ENCODE measurements around the gene COL26A1. TPM values are rescaled to one million over a fixed set of nuclear protein-coding genes. Genes with fewer than 3 reads are reported as not detected.
A peak's percentile ranks its signal among the peaks of the same experiment; 100 is the strongest.

COL26A1 gene
- total RNA-seq, 2 experiments from 2014 or later, result not detected

DNA sequence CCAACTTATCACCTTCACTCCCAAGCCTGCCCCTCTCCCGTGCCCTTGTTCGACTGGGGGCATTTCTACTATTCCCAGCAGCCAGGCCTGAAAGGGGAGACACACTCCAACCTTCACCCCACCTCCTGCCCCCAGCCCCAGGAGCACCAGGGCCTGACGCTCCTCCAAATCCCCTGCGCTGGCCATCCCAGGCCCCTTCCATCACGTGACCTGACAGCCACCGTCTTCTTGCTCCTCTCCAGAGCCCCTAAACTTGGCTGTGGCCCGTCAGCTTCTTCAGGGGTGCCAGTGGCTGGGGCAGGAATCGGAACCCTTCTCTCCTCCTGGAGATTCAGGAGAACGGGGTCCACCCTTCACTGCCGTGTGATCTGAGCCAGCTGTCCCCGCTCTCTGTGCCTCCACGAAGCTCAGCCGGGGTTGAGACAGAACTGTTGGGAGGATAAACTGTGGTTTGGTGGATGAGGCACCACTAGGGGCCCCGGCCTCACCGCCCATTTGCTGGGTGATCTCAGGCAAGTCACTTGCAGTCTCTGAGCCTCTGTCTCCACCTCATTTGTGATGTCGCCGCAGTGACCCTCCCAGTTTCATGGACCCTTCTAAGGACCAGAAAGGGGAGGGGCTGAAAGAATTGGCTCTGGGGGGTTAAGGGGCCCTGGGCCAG lies 175.4 kb downstream of the COL26A1 start:
- POLR2A ChIA-PET, result interaction anchor here (0.5 kb wide), 1 partner anchor 29 kb away, joined by 3 read pairs; no protein-coding TSS in a partner anchor
- intact Hi-C loops (cut with micrococcal nuclease; ENCODE audit: unreplicated experiment), result loop anchor here (10.0 kb wide), 1 partner anchor 173 kb away; the partner anchor contains the start of gene COL26A1

DNA sequence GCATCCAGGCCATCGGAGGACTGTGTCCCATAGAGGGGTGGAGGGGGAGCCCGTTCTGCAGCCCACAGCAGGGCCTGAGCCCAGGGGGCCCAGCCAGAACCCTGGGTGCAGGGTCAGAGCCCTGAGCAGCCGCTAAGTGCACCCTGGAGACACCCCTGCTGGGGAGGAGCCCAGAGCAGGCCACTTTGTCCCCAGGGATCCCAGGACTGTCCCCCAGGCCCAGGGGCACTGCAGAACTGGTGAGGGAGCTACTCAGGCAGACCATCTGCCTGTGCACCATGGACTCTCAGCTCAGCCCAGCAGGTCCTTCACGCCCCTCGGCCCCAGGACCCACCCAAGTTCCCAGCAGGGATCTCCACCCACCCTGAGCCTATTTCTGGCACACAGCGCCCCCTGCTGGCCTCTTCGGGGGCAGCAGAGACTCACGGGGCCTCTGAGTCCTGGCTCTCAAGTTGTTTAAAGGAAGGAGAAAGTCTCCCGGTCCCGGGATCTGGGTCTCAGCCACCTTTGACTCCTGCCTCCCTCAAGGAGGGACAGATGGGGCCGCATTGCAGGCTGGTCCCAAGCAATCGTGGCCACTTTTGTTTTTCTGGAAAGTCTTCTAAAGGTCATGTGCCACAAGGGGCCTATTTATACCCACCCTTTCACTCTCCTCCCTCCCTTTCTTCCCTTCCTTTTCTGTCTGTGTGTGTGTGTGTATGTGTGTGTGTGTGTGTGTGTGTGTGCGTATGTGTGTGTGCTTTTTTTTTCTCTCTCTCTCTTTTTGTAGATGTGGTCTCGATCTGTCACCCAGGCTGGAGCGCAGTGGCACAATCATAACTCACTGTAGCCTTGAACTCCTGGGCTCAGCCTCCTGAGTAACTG lies 176.2 kb downstream of the COL26A1 start:
- Histone ChIP-seq H3K36me3 (ENCODE audit: insufficient read depth, low read length) (no peaks in the 10 kb centered on the region), H3K4me1 (ENCODE audit: insufficient read depth, low read length, poor library complexity, severe bottlenecking) (no peaks in the 10 kb centered on the region), H3K79me2 (ENCODE audit: insufficient read depth, low read depth, low read length) (no peaks in the 10 kb centered on the region), H4K20me1 (ENCODE audit: insufficient read depth, low read length) (no peaks in the 10 kb centered on the region), H3K27ac (ENCODE audit: low read depth, low read length, poor library complexity, severe bottlenecking) (no peak overlapping the region), H2AFZ (ENCODE audit: low read length) (no peak overlapping the region), H3K4me2 (ENCODE audit: low read length) (no peak overlapping the region), H3K4me3 (ENCODE audit: low read depth, low read length, poor library complexity, severe bottlenecking) (no peak overlapping the region), H3K9me3 (ENCODE audit: low read length) (no peaks in the 10 kb centered on the region), H3K9me2 (ENCODE audit: insufficient read depth, low read length) (no peaks in the 10 kb centered on the region)
- intact Hi-C loops (cut with micrococcal nuclease; ENCODE audit: unreplicated experiment), result loop anchor here (10.0 kb wide), 1 partner anchor 174 kb away; the partner anchor contains the start of gene COL26A1
- DNase-seq (ENCODE audit: low spot score), result peak; percentile 61
- BruUV-seq (replicated peaks), result no TSS peak
- no peak for TF ChIP-seq EZH2phosphoT487 (IDR thresholded peaks at IDR 0.05; ENCODE audit: borderline replicate concordance, low read depth, low read length)
- peak; percentile 95 for TF ChIP-seq CTCF (conservative IDR thresholded peaks at IDR 0.05; ENCODE audit: low read length)
- ChIA-PET CTCF (ENCODE audit: unreplicated experiment) (no interaction called here), POLR2A (interaction anchor here (0.5 kb wide), 1 partner anchor 30 kb away, joined by 3 read pairs; no protein-coding TSS in a partner anchor)

More for the DNA sequence above, 175.4 kb downstream of the COL26A1 start:
- TF ChIP-seq EZH2phosphoT487 (IDR thresholded peaks at IDR 0.05; ENCODE audit: borderline replicate concordance, low read depth, low read length) (no peak), CTCF (conservative IDR thresholded peaks at IDR 0.05; ENCODE audit: low read length) (no peak)
- DNase-seq (ENCODE audit: low spot score), result no peak
- BruUV-seq (replicated peaks), result no TSS peak
- Histone ChIP-seq H2AFZ (ENCODE audit: low read length) (no peak overlapping the region), H3K4me1 (ENCODE audit: insufficient read depth, low read length, poor library complexity, severe bottlenecking) (no peaks in the 10 kb centered on the region), H3K4me3 (ENCODE audit: low read depth, low read length, poor library complexity, severe bottlenecking) (no peak overlapping the region), H3K36me3 (ENCODE audit: insufficient read depth, low read length) (no peaks in the 10 kb centered on the region), H3K9me2 (ENCODE audit: insufficient read depth, low read length) (no peaks in the 10 kb centered on the region), H3K27ac (ENCODE audit: low read depth, low read length, poor library complexity, severe bottlenecking) (no peak overlapping the region), H3K9me3 (ENCODE audit: low read length) (no peaks in the 10 kb centered on the region), H4K20me1 (ENCODE audit: insufficient read depth, low read length) (no peaks in the 10 kb centered on the region), H3K4me2 (ENCODE audit: low read length) (no peak overlapping the region), H3K79me2 (ENCODE audit: insufficient read depth, low read depth, low read length) (no peaks in the 10 kb centered on the region)
- CTCF ChIA-PET (ENCODE audit: unreplicated experiment), result no interaction called here

Data from OCI-LY7 (cell line).